Stimulated activated CD4-positive, alpha-beta T cell treated with anti-CD3 and anti-CD28 coated beads, Interleukin-1b, Interleukin-23, amount 100 ng/mL, for 24 hours (primary cell): ENCODE measurements around the gene NGDN.
"Not testable (repeated sequence)": the region's sequence is repeated elsewhere in the genome, so short reads cannot be mapped to it uniquely, and the experiment has no call there.

Experiments
- DNase-seq, 4 experiments: peaks; one replicate each; pipeline ENCODE4 v3.0.0-alpha.2; 2020; ENCODE audit warnings: low read depth in 4 of 4, low spot score in 1 of 4

NGDN gene

DNA sequence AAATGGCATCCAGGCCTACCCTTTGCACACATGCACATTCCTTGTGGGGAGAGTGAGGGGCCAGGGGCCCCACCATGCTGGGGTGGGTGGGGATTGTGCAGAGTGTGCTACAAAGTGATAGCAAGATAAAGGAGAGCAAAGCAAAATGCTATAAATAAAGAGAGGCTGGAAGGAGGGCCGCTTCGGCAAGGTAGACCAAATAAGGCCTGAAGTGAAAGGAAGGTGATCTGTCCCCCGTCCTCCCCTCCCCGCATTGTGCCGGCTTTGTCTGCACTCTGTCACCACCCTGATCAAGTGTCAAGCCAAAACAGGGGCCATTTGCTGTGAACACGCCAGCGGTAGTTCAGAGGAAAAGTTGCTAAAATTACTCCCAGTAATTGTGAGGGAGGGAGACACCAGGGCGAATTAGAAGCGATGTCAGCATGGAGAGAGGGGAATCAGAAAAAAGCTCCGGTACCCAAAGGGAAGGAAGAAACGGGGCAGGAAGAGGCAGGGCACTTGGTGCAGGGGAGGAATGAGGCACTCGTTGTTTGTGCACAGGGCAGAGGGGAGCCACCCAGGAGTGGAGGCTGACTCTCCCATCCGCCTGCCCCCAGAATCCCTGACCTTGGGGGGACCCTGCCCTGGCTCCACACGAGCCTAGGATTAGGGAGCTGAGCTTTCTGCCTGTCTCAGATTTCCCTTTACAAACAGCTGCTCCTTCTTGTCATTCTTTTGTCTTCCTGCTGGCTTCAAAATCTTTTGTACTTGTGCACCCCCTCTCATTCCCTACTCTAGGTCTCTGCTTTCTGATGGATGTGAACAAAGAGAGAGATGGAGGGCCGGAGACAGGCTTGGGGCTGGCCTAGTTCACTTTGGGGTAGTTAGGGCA is 31.2 kb upstream of the NGDN start:
- no peak for DNase-seq

DNA sequence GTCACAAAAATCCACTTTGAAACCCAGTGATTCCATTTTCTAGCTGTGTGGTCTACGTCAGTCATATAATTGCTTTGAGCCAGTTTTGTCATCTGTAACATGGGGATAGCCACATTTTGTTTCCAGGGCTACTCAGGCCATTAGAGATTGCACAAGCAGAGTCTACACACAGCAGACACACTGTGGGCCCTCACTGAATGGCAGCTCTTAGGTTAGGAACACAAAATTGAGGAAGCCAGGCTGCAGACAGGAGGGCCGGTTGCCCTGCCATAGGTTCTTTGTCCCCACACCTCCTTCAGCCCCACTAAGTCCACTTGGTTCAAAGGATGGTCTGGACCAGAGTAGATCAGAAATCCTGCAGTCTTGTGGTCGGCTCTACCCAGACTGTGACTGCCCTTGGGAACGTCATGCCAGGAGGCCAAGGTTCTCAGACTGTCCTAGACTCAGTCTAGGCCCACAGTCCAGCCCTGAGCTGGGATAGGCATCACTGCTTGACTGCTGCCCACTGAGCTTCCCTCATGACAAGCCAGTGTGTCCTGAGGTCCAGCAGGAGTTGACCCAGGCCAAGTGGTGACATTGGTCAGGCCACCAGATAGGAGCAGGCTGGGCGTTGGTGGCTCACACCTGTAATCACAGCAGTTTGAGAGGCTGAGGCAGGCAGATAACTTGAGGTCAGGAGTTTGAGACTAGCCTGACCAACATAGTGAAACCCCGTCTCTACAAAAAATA is 30.2 kb upstream of the NGDN start:
- DNase-seq = no peak

DNA sequence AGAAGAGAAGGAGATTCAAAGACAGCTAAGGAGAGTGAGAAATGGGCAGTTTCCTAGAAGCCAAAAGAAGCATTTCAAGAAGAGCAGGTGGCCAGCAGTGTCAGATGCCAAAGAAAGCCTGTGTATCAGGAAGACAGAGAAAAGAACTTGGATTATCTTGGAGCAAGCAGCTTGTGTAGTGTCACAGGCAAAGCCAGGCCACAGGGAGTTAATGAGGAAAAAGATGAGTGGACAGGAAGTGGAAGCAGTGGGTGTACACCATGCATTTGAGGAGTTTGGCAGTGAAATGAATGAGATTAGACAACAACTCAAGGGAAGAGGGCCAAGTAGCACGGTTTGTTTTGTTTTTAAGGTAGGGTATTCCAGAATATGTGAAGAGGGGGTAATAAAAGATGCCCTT is 28.4 kb upstream of the NGDN start:
- no peak for DNase-seq

- DNase-seq = no peak
Observed at GRCh38 chr14:23442721-23443356, 26.7 kb upstream of the NGDN start.

- no peak for DNase-seq
Observed at GRCh38 chr14:23443411-23443812, 26.1 kb upstream of the NGDN start.

DNA sequence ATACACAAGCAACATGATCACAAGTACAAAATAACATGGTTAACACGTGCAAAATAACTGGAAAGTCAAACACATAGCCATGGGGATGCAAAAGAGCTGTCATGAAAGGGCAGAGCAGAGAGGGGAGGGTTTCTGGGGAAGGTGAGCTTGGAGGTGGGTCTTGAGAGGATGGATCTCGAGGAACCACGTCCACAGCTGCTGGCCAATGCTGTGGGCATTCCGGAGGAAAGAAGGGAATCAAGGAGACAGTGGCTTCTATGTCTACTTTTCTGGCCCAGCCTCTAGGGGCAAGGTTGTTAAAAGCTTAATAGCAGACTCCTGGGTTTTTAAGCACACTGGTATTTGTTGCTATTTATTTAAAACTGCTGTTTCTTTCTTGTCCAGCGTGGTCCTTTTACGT is 25.6 kb upstream of the NGDN start:
- DNase-seq = no peak

GRCh38 chr14:23444314-23444713 is 25.2 kb upstream of the NGDN start:
- DNase-seq = no peak

GRCh38 chr14:23445773-23446172 is 23.7 kb upstream of the NGDN start:
- DNase-seq = no peak

DNA sequence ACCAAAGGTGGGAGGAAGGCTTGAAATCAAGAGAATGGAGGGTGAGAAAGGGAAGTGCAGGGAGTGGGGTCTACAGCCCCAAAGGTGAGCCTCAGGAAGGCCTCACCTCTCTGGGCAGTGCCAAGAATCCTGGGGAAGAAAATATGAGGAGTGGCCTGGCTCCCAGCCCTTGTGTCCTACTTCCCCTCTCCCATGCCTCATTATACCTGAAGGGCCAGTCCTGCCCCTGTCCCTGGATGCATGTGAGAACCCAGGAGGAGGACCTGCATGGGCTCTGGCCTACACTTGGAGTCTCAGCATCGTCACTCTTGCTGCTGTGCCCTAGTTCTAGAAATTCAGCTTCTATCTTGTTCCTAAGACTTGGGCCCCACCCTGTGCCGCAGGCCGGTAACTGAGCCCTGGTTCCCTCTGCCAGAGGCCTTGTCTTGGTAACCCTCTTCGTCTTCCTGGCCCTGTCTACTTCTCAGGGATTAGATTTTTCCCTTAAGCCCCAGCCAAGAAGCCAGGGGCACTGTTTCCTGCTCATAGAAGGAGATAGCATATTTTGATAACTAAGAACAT is 23.1 kb upstream of the NGDN start:
- DNase-seq = no peak

DNA sequence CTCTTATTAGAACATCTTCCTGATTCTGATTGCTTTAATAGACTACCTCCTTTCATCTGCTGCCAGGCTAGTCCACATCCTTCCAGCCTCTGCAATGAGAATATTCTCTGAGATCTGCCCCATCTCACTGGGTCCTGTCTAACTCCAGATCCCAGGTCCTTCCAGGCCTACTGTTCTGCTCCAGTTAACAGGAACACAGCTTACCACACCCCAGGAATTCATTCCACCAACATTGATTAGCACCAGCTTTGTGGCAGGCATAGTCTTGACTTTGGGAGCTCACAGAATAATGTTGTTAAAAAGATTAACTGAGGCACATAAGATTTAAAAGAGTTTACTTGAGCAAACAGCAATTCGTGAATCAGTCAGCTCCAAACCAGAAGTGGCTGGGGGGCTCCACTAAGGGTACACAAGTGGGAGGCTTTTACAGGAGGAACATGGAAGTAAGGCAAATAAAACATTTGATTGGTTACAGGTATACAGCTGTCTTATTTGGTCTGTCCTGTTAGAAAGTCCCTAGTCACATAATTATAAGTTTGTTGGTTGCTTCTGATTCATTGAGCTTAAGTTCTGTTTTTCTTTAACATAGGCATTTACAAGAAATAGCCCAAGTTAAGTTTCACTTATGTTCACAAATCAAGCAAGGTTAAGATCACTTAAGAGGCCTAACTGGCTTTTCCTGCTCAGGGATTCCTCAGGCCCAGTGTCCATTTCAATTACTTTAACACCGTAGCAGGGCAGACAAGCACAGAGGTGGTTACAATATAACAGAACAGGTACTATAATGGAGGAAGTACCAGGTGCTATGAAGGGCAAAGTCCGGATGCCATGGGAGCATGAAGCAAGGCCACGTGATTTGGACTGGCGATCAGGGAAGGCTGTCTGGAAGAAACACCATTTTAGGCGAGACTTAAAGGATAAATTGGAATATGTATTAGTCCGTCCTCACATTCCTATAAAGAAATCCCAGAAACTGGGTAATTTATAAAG is 21.8 kb upstream of the NGDN start:
- no peak for DNase-seq

GRCh38 chr14:23449314-23449713 is 20.2 kb upstream of the NGDN start:
- no peak for DNase-seq

GRCh38 chr14:23450379-23450778 is 19.1 kb upstream of the NGDN start:
- DNase-seq = no peak

GRCh38 chr14:23452237-23452636 is 17.3 kb upstream of the NGDN start:
- DNase-seq = no peak

GRCh38 chr14:23454445-23454856 is 15.1 kb upstream of the NGDN start:
- DNase-seq = no peak

DNA sequence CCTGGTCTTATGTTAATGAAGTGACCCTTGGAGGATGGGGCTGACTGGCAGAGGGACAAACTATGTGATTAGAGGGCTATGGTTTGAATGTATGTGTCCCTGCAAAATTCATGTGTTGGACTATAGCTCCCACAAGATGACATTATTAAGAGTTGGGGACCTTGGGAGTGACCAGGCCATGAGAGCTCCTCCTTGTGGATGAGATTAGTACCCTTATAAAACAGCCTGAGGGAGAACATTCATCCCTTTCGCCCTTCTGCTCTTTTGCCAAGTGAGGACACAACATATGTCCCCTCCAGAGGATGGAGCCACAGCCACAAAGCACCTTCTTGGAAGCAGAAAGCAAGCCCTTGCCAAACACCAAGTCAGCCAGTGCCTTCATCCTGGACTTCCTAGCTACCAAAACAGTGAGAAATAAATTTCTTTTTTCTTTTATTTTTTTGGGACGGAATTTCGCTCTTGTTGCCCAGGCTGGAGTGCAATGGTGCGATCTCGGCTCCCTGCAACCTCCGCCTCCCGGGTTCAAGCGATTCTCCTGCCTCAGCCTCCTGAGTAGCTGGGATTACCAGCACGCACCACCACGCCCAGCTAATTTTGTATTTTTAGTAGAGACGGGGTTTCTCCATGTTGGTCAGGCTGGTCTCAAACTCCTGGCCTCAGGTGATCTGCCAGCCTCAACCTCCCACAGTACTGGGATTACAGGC is 12.5 kb upstream of the NGDN start:
- not testable (repeated sequence) for DNase-seq

DNA sequence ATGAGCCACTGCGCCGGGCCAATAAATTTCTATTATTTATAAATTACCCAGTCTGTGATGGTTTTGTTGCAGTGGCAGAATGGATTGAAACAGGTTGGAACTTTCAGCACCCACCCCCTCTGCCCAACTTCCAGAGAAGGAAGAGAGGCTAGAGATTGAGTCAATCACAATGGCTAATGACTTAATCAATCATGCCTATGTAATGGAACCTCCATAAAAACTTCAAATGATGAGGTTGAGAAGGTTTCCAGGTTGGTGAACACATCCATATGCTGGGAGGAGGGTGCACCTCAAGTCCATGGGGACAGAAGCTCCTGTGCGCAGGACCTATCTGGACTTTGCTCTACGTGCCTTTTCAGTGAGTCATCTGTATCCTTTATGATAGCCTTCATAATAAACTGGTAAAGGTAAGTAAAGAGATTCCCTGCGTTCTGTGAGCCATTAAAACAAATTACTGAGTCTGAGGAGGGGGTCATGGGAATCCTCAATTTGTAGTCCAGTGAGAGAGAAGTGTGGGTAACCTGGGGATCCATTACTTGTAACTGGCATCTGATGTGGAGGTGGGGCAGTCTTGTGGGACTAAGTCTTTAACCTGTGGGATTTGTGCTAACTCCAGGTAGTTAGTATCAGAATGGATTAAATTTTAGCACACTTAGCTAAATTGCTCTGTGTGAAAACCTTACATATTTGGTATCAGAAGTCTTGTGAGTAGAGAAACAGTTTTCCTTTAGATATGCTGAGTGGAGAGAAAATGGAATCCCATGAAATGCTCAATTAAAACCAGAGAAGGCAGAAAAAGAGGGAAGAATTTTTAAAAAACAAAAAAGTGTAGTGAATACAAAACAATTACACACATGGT is 11.7 kb upstream of the NGDN start:
- DNase-seq = no peak

GRCh38 chr14:23460960-23461359 is 8.5 kb upstream of the NGDN start:
- DNase-seq = no peak

DNA sequence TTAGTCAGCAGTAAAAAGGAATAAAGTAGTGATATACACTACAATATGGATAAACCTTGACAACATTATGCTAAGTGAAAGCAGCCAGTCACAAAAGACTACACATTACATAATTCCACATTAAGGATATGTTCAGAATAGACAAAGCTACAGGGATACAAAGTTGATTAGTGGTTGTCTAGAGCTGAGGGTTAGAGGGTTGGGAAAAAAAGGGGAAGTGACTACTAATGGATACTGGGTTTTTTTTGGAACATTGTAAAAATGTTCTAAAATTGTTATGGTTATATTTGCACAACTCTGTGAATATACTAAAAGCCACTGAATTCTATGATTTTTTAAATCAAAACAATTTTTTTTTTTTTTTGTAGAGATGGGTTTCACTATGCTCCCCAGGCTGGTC is 4.8 kb upstream of the NGDN start:
- no peak for DNase-seq

GRCh38 chr14:23465261-23465660 is 4.2 kb upstream of the NGDN start:
- DNase-seq = no peak
